ENCODE measurements around the gene TRPM3. TPM values are rescaled to one million over a fixed set of nuclear protein-coding genes. Genes with fewer than 3 reads are reported as not detected.
"Not testable (repeated sequence)": the region's sequence is repeated elsewhere in the genome, so short reads cannot be mapped to it uniquely, and the experiment has no call there.

TRPM3 gene
- total RNA-seq, 4 donors from 2014 or later: 0.07 to 0.66 TPM; not detected in 2

GRCh38 chr9:70975821-70976220, 145.6 kb downstream of the TRPM3 start:
- Histone ChIP-seq H3K27me3 (no peaks in the 10 kb centered on the region), H3K27ac (no peak overlapping the region), H3K4me3 (no peak overlapping the region), H3K36me3 (no peaks in the 10 kb centered on the region), H3K9me3 (no peaks in the 10 kb centered on the region), H3K4me1 (no peaks in the 10 kb centered on the region)
- intact Hi-C loops (cut with DNase I; ENCODE audit: low total_unique reads) (no loop called here), in situ Hi-C loops (cut with MboI; ENCODE audit: low sequenced_read_pairs in 4 of 4) (no loop called here)
- DNase-seq: no peak
- no peak for TF ChIP-seq CTCF (IDR thresholded peaks at IDR 0.05 in 4 of 5, conservative IDR thresholded peaks at IDR 0.05 in 1 of 5)
- ATAC-seq: no peak

GRCh38 chr9:70971723-70972122, 149.7 kb downstream of the TRPM3 start:
- no peak for TF ChIP-seq POLR2A (IDR thresholded peaks at IDR 0.05)
- no peak for TF ChIP-seq CTCF (IDR thresholded peaks at IDR 0.05 in 4 of 5, conservative IDR thresholded peaks at IDR 0.05 in 1 of 5)
- H3K36me3 ChIP-seq: no peaks in the 10 kb centered on the region
- H3K4me3 ChIP-seq: no peak overlapping the region
- H3K27ac ChIP-seq: no peak overlapping the region
- no peaks in the 10 kb centered on the region for H3K27me3 ChIP-seq
- ATAC-seq: no peak
- H3K9me3 ChIP-seq: no peaks in the 10 kb centered on the region
- in situ Hi-C loops (cut with MboI; ENCODE audit: low sequenced_read_pairs in 4 of 4) (no loop called here), intact Hi-C loops (cut with DNase I; ENCODE audit: low total_unique reads) (no loop called here)
- no peaks in the 10 kb centered on the region for H3K4me1 ChIP-seq
- DNase-seq: no peak

- ATAC-seq; H3K4me3 ChIP-seq; intact Hi-C loops (cut with DNase I; ENCODE audit: low total_unique reads); H3K4me1 ChIP-seq; H3K36me3 ChIP-seq; H3K27me3 ChIP-seq; H3K27ac ChIP-seq; DNase-seq; in situ Hi-C loops (cut with MboI; ENCODE audit: low sequenced_read_pairs in 4 of 4); H3K9me3 ChIP-seq: not testable (repeated sequence)
These were observed 155.0 kb downstream of the TRPM3 start for GRCh38 chr9:70966380-70966779.

GRCh38 chr9:70964861-70965260, 156.6 kb downstream of the TRPM3 start:
- H3K4me3 ChIP-seq: no peak overlapping the region
- no peaks in the 10 kb centered on the region for H3K27me3 ChIP-seq
- in situ Hi-C loops (cut with MboI; ENCODE audit: low sequenced_read_pairs in 4 of 4) (no loop called here), intact Hi-C loops (cut with DNase I; ENCODE audit: low total_unique reads) (no loop called here)
- no peak overlapping the region for H3K27ac ChIP-seq
- no peak for ATAC-seq
- no peaks in the 10 kb centered on the region for H3K9me3 ChIP-seq
- no peak for TF ChIP-seq POLR2A (IDR thresholded peaks at IDR 0.05)
- no peaks in the 10 kb centered on the region for H3K4me1 ChIP-seq
- no peak for DNase-seq
- no peaks in the 10 kb centered on the region for H3K36me3 ChIP-seq

GRCh38 chr9:70963554-70963953, 157.9 kb downstream of the TRPM3 start:
- DNase-seq (no peak), ATAC-seq (no peak)
- Histone ChIP-seq H3K36me3 (no peaks in the 10 kb centered on the region), H3K4me3 (no peak overlapping the region), H3K4me1 (no peaks in the 10 kb centered on the region), H3K9me3 (no peaks in the 10 kb centered on the region), H3K27ac (no peak overlapping the region), H3K27me3 (no peaks in the 10 kb centered on the region)
- intact Hi-C loops (cut with DNase I; ENCODE audit: low total_unique reads): no loop called here
- in situ Hi-C loops (cut with MboI; ENCODE audit: low sequenced_read_pairs in 4 of 4): no loop called here
- TF ChIP-seq POLR2A (IDR thresholded peaks at IDR 0.05) (no peak), CTCF (IDR thresholded peaks at IDR 0.05 in 4 of 5, conservative IDR thresholded peaks at IDR 0.05 in 1 of 5) (no peak)

GRCh38 chr9:70962761-70963440, 158.5 kb downstream of the TRPM3 start:
- no peak for ATAC-seq
- H3K4me1 ChIP-seq: no peaks in the 10 kb centered on the region
- H3K36me3 ChIP-seq: no peaks in the 10 kb centered on the region
- no peak for TF ChIP-seq CTCF (IDR thresholded peaks at IDR 0.05 in 4 of 5, conservative IDR thresholded peaks at IDR 0.05 in 1 of 5)
- TF ChIP-seq POLR2A (IDR thresholded peaks at IDR 0.05): no peak
- H3K27me3 ChIP-seq: no peaks in the 10 kb centered on the region
- H3K9me3 ChIP-seq: no peaks in the 10 kb centered on the region
- H3K27ac ChIP-seq: no peak overlapping the region
- no peak overlapping the region for H3K4me3 ChIP-seq
- intact Hi-C loops (cut with DNase I; ENCODE audit: low total_unique reads): no loop called here
- no peak for DNase-seq
- in situ Hi-C loops (cut with MboI; ENCODE audit: low sequenced_read_pairs in 4 of 4): no loop called here

Data from gastrocnemius medialis (tissue), 4 donors.